HG02938 (cell line): ENCODE results near the gene NOTCH2.
A peak's percentile ranks its signal among the peaks of the same experiment; 100 is the strongest.
"Not testable (repeated sequence)": the region's sequence is repeated elsewhere in the genome, so short reads cannot be mapped to it uniquely, and the experiment has no call there.

ENCODE experiments used
- ATAC-seq: cut with Tn5 transposase; IDR thresholded peaks from one replicate; pipeline ENCODE4 v1.9.1; 2021; ENCODE audit warnings: mild to moderate bottlenecking, moderate library complexity; ENCODE audit not compliant: unreplicated experiment

The NOTCH2 gene

GRCh38 chr1:120069920-120070214 is 405 bp upstream of the NOTCH2 start:
- ATAC-seq: not testable (repeated sequence)

- not testable (repeated sequence) for ATAC-seq
Observed at GRCh38 chr1:120068683-120069066, 787 bp downstream of the NOTCH2 start.

GRCh38 chr1:120048208-120048607 is 21.3 kb downstream of the NOTCH2 start:
- not testable (repeated sequence) for ATAC-seq

GRCh38 chr1:120041771-120042170 is 27.7 kb downstream of the NOTCH2 start:
- ATAC-seq: not testable (repeated sequence)

- not testable (repeated sequence) for ATAC-seq
Observed at GRCh38 chr1:120032253-120032652, 37.2 kb downstream of the NOTCH2 start.

DNA sequence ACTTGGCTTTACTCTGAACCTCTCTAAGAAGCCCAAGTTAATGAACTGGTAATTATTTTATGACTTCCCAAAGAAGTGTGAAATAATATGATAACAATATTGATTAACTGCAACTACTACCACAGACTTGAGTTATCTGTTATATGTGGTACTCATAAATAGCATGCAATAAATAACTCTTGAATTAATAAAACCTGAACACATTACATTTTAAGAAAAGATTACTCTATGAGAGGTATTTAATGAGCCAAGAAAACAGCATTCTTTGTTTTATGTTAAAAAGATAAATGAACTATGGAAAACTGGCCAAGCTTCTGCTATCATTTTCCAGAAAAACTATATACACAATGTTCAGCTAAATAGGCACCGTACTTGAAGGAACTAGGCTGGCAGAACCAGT is 45.7 kb downstream of the NOTCH2 start:
- ATAC-seq: not testable (repeated sequence)

- not testable (repeated sequence) for ATAC-seq
Observed at GRCh38 chr1:120014978-120015377, 54.5 kb downstream of the NOTCH2 start.

DNA sequence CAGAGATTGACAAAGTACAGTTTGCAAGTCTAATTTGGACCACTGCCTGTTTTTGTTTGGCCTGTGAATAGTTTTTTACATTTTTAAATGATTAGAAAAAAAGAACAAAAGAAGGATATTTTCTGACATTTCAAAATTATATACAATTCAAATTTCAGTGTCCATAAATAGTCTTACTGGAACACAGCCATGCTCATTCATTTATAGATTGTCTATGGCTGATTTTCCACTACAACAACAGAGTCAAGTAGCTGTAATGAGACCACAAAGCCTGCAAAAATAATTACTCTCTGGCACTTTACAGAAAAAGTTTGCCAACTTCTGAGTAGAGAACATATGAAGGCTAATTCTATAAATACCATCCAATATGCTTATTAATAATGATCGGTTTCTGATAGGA is 61.1 kb downstream of the NOTCH2 start:
- not testable (repeated sequence) for ATAC-seq

DNA sequence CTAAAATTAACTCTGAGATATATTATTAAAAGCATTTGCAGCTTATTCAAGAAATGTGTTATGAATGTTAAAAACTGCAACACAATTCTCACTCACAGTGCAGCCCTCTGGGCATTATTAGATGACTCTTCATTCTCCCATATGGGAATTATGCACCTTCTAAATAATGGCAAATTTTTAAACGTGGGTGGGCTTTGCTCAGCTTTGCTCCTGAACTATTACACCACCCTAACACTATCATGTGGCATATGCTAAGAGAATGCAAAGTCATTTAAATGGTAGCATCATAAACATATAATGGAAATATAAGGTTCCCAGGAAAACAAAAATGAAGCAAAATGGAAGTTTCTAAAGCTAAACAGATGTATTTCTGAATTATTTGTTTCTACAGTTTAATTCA is 61.6 kb downstream of the NOTCH2 start:
- ATAC-seq: not testable (repeated sequence)

- ATAC-seq: not testable (repeated sequence)
Observed at GRCh38 chr1:120001035-120001434, 68.4 kb downstream of the NOTCH2 start.

- ATAC-seq: not testable (repeated sequence)
Observed at GRCh38 chr1:119996731-119997312, 72.6 kb downstream of the NOTCH2 start.

GRCh38 chr1:119995975-119996374 is 73.5 kb downstream of the NOTCH2 start:
- ATAC-seq: not testable (repeated sequence)

DNA sequence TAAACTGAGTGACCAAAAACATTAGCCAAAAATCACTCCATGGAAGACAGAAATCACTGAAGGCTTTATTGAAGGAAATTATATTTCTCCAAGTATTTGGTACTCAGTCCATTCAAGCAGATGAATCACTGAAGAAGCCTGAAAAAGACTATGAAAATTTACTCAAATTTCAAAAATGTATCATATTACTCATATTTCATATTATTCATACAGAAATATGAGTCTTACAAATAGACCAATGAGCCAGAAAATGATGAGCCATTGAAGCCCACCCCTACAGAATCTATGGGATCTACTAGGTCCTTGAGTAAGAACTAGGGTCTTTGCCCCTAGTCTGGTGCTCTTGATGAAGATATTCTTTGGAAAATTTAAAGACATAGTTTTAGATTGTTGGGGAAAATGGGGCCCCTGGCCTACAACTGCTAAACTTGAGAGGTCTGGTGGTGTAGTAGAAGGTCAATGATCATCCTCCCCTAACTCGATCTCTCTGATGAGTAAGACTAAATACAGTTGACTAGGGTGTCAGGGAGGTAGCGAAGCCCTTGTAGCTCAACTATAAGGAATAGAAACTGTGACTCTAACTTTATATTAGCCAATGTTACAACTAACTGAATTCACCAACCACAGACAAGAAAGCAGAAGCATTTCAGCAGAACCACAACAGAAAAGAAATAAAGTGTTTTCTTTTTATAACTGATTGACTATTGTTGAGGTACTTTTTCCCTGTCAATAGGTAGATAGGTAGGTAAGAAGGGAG is 81.0 kb downstream of the NOTCH2 start:
- ATAC-seq: peak; percentile 54

DNA sequence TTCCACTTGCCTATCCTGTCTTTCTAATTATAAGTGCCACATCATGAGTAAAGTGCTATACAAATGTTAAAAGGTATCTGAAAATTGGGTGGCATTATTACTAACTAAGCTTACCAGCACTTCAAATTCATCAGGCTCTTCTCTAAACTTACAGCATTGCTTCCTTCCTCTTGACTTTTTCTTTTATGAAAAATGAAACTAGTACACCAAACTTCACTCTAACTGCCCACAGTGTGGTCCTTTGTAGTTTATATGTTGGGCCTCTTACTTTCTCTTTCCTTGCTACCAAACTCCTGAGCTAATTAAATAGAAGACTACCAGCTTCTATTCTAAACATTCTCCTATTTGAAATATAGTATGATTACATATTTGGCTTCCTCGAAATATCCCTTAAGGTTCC is 81.8 kb downstream of the NOTCH2 start:
- no peak for ATAC-seq

- ATAC-seq: no peak
Observed at GRCh38 chr1:119987112-119987511, 82.3 kb downstream of the NOTCH2 start.

DNA sequence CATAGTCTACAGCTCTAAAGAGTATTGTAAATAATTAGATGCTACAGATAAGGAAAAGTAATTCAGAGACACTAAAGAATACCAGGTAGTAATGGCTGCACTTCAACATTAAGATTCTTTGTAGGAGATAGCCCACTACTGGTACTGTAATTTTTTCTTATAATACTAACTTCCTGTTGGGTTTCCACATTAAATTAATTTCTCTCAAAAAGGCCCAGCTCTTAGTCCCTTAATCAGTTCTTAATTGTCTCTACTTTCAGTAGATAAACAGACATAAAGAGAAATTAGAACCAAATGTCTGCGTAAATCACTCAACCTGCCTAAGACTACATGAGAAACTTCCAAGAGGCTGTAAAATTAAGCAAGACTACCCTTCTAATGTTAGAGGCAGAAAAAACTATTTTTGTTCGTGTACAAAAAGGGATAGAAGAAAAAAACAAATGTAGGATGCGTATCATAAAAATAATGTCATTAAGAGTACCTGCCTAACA is 83.4 kb downstream of the NOTCH2 start:
- ATAC-seq: no peak

GRCh38 chr1:119984771-119985170 is 84.7 kb downstream of the NOTCH2 start:
- ATAC-seq: no peak

DNA sequence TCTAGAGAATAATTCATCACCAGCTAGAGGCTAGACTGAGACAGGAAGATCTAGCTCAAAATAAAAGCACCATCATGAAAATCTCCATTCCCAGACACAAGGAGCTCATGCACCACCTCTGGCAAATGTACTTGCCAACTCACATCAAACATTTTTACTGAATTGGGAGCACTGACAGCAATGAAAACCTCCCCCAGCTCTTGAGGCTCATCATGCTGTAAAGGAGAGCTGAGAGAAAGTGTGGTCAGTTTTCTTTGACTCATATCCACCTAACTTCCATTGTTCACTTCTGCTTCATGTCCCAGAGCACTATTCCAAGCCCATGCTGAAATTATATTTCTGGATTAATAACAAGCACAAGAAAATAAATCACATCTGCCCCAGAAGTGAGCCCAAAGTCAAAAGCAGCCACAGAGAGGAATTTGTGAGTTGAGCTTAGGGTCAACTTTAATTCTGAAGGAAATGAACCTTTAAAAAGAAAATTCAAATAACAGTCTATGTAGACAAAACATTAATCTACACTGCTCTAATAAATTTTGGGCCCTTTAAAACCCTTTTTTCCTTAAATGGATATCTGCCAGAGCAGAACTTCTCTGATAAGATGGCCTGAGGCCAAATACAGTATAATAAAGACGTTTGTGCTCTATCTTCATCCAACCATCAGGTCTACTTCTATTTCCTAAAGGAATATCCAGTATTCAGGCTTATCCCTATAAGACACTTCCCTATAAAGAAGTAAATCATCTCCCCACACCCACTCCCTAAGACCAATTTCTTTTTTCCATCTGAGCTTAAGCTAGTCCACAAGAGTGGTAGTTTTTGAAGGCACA is 87.3 kb downstream of the NOTCH2 start:
- ATAC-seq: no peak

DNA sequence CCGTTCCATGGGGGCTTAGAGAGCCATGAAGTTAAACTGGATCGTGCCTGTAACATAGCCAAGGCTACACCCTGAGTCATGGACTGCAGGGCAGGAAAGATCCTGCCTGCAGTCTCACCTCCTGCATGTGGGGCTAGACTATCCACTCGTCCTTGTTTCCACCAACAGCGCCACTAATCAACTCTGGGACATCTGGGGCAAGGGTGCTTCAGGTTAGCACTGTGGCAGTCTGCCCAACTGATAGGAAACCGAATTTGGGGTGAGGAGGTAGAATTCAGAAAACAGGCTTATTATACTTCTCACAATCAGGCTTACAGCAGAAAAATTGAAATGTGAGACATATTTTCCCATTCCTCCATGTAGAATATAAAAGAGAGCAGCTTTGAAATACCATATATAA is 88.0 kb downstream of the NOTCH2 start:
- ATAC-seq: no peak

DNA sequence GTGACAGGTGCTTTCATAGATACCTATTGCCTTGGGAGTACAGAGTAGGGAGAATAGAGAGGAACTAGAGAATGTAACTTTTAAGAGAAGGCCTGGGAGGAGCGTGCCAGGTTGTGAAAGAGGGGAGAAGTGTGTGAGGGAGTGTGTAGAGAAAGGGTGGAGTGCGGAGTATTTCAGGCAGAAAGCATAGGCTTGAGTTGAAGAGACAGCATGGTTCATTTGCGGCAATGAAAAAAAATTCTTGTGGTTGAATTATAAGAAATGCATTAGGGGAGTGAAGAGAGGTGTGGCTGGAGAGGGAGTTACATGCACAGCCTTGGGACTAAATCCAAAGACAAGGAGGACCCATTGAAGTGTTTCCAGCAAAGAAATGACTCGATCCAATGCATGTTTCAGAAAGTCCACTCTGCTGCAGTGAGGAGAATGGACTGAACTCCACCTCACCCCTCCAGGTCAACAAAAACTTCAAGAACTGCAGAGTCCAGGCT is 91.4 kb downstream of the NOTCH2 start:
- no peak for ATAC-seq

- not testable (repeated sequence) for ATAC-seq
Observed at GRCh38 chr1:119977113-119977736, 92.2 kb downstream of the NOTCH2 start.
